PC-9 (cell line): ENCODE data around the gene GPR179. TPM values are rescaled to one million over a fixed set of nuclear protein-coding genes. Genes with fewer than 3 reads are reported as not detected.
"Not testable (repeated sequence)": the region's sequence is repeated elsewhere in the genome, so short reads cannot be mapped to it uniquely, and the experiment has no call there.

Source experiments
- BruUV-seq: library from RNA; stranded (reverse); fragments of 400-500 nt; replicated peaks from 2 replicates; lab custom pipeline; 2021; lab: Mats Ljungman, UMichigan
- CTCF ChIA-PET: fragments of 300-600 bp; sonication (Branson Sonifier 250); formaldehyde crosslinking; loops from one replicate; lab custom pipeline; 2022; ENCODE audit warnings: antibody characterized with exemption; lab: Charles Lee
- POLR2A ChIA-PET: fragments of 300-600 bp; sonication (Branson Sonifier 250); formaldehyde crosslinking; loops from one replicate; lab custom pipeline; 2022; ENCODE audit warnings: antibody characterized with exemption; ENCODE audit not compliant: unreplicated experiment; lab: Charles Lee
- DNase-seq, 2 experiments: peaks; one replicate each; pipeline versions ENCODE4 v3.0.0 to v3.0.0-alpha.2; 2015 to 2022; ENCODE audit warnings: mixed read lengths in 1 of 2
- H2AFZ ChIP-seq: fragments of 200-600 bp; sonication (generic); 2 replicates; pipeline ENCODE4 v1.8.1; 2017; ENCODE audit warnings: antibody characterized with exemption
- H3F3A ChIP-seq: fragments of 200-600 bp; sonication (generic); 2 replicates; pipeline ENCODE4 v1.8.1; 2017; ENCODE audit warnings: antibody characterized with exemption, mild to moderate bottlenecking, low read depth; ENCODE audit not compliant: insufficient read depth
- H3K27ac ChIP-seq: fragments of 200-600 bp; sonication (generic); 2 replicates; pipeline ENCODE4 v1.6.1; 2016; ENCODE audit warnings: mixed run types
- H3K27me3 ChIP-seq: fragments of 200-600 bp; sonication (generic); 2 replicates; pipeline ENCODE4 v1.6.1; 2016; ENCODE audit warnings: low read depth, mixed run types; ENCODE audit not compliant: insufficient read depth
- H3K36me3 ChIP-seq: fragments of 200-600 bp; sonication (generic); 2 replicates; pipeline ENCODE4 v1.6.1; 2016; ENCODE audit warnings: low read depth, mixed run types
- H3K4me1 ChIP-seq: fragments of 200-600 bp; sonication (generic); replicated peaks from 2 replicates; pipeline ENCODE4 v1.6.1; 2016; ENCODE audit warnings: mixed run types; ENCODE audit not compliant: insufficient read depth
- H3K4me2 ChIP-seq: fragments of 200-600 bp; sonication (generic); 2 replicates; pipeline ENCODE4 v1.6.1; 2017; ENCODE audit warnings: mixed run types
- H3K4me3 ChIP-seq: fragments of 200-600 bp; sonication (generic); 2 replicates; pipeline ENCODE4 v1.6.1; 2016; ENCODE audit warnings: mixed run types
- H3K79me2 ChIP-seq: fragments of 200-600 bp; sonication (generic); 2 replicates; pipeline ENCODE4 v1.6.1; 2017; ENCODE audit warnings: low read depth, mixed run types
- H3K9me2 ChIP-seq: fragments of 200-600 bp; sonication (generic); 2 replicates; pipeline ENCODE4 v1.8.1; 2017; ENCODE audit warnings: mild to moderate bottlenecking; ENCODE audit not compliant: insufficient read depth
- H3K9me3 ChIP-seq: fragments of 200-600 bp; sonication (generic); 2 replicates; pipeline ENCODE4 v1.8.1; 2016; ENCODE audit warnings: low read depth; ENCODE audit not compliant: insufficient read depth
- H4K20me1 ChIP-seq: fragments of 200-600 bp; sonication (generic); 2 replicates; pipeline ENCODE4 v1.8.1; 2017; ENCODE audit not compliant: insufficient read depth
- CTCF ChIP-seq: fragments of 200-600 bp; sonication (generic); conservative IDR thresholded peaks from 2 replicates; pipeline ENCODE4 v1.6.1; 2017; ENCODE audit warnings: mixed run types, antibody characterized with exemption, mild to moderate bottlenecking, moderate library complexity
- EZH2 ChIP-seq: fragments of 200-600 bp; sonication (generic); IDR thresholded peaks from 2 replicates; pipeline ENCODE4 v1.8.0; 2017; ENCODE audit warnings: antibody characterized with exemption, low read depth
- intact Hi-C: fragments of 100-400 bp; cut with micrococcal nuclease; formaldehyde crosslinking; loops from one replicate; pipeline ENCODE4 v1.10.0; 2022; ENCODE audit not compliant: unreplicated experiment
- total RNA-seq: library from RNA; stranded (reverse); gene quantifications from 2 replicates; pipeline ENCODE4 v1.2.3, GENCODE V29; 2021

GPR179 gene
- total RNA-seq, 1 experiment from 2014 or later = 0.57 TPM

DNA sequence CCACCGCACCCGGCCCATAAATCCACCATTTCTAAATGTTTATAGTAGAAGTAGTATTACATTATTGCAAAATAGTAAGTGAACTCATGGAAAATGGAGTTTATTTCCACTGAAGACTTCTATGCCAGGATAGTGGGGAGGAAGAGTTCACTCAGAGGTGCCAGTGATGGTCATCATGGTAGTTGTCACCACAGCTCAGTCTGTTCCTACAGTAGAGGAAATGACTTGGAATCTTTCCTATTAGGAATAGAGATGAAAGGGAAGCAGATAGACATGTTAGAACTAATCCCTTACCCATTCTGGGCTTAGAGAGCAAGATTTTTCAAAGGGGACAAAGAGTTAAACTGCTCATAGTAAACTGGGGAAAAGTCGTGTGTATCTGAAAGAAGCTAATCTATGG is 26.7 kb downstream of the GPR179 start:
- Histone ChIP-seq H3K4me2 (no peak overlapping the region), H3K27me3 (no peaks in the 10 kb centered on the region), H2AFZ (no peak overlapping the region), H3F3A (peaks cover 20% of the 10 kb centered on the region), H3K36me3 (peaks cover 9% of the 10 kb centered on the region), H3K9me2 (no peaks in the 10 kb centered on the region), H3K9me3 (no peaks in the 10 kb centered on the region), H3K27ac (no peak overlapping the region), H3K4me3 (no peak overlapping the region), H4K20me1 (no peaks in the 10 kb centered on the region), H3K79me2 (no peaks in the 10 kb centered on the region), H3K4me1 (peaks cover 20% of the 10 kb centered on the region)
- no TSS peak for BruUV-seq
- POLR2A ChIA-PET = no interaction called here
- intact Hi-C loops = no loop called here
- no peak for DNase-seq
- CTCF ChIA-PET = no interaction called here
- no peak for TF ChIP-seq CTCF
- no peak for TF ChIP-seq EZH2

- intact Hi-C loops = no loop called here
- no peak overlapping the region for H3K27ac ChIP-seq
- peaks cover 11% of the 10 kb centered on the region for H3K4me1 ChIP-seq
- DNase-seq = no peak
- ChIA-PET CTCF (no interaction called here), POLR2A (interaction anchor here (0.5 kb wide), 1 partner anchor 54 kb away, joined by 8 read pairs; no protein-coding TSS in a partner anchor)
- H2AFZ ChIP-seq = no peak overlapping the region
- no peak overlapping the region for H3K4me3 ChIP-seq
- TF ChIP-seq CTCF (no peak), EZH2 (no peak)
- no peak overlapping the region for H3K4me2 ChIP-seq
- peaks cover 12% of the 10 kb centered on the region for H3F3A ChIP-seq
- no peaks in the 10 kb centered on the region for H4K20me1 ChIP-seq
- 0 out of 2 replicates have a peak, but pooled peaks cover 5% of the 10 kb centered on the region for H3K36me3 ChIP-seq
- H3K9me3 ChIP-seq = no peaks in the 10 kb centered on the region
- BruUV-seq = no TSS peak
- H3K79me2 ChIP-seq = no peaks in the 10 kb centered on the region
- H3K9me2 ChIP-seq = no peaks in the 10 kb centered on the region
- H3K27me3 ChIP-seq = no peaks in the 10 kb centered on the region
Observed at GRCh38 chr17:38315497-38315896, 28.3 kb downstream of the GPR179 start.

- Histone ChIP-seq H3K27ac (peak within 1 kb of the TSS; percentile 45; the same call in 1 of the 2 replicates), H2AFZ (peak within 1 kb of the TSS; percentile 73), H3K4me3 (peak within 1 kb of the TSS; percentile 66), H3K4me2 (peak within 1 kb of the TSS; percentile 79)
- H3K9me3 ChIP-seq, intact Hi-C loops, H3F3A ChIP-seq, CTCF ChIA-PET, H3K4me1 ChIP-seq, POLR2A ChIA-PET, H3K36me3 ChIP-seq, H3K27me3 ChIP-seq, BruUV-seq, H3K79me2 ChIP-seq, H3K9me2 ChIP-seq, H4K20me1 ChIP-seq: not testable (repeated sequence)
- peak; percentile 90 to 97 for DNase-seq
Observed at GRCh38 chr17:38296834-38297517, 46.8 kb downstream of the GPR179 start, which contains the start of gene MRPL45. TSS of gene MRPL45 (plus strand) at chr17:38297168. CDS start at chr17:38297184, 16 bp downstream.

DNA sequence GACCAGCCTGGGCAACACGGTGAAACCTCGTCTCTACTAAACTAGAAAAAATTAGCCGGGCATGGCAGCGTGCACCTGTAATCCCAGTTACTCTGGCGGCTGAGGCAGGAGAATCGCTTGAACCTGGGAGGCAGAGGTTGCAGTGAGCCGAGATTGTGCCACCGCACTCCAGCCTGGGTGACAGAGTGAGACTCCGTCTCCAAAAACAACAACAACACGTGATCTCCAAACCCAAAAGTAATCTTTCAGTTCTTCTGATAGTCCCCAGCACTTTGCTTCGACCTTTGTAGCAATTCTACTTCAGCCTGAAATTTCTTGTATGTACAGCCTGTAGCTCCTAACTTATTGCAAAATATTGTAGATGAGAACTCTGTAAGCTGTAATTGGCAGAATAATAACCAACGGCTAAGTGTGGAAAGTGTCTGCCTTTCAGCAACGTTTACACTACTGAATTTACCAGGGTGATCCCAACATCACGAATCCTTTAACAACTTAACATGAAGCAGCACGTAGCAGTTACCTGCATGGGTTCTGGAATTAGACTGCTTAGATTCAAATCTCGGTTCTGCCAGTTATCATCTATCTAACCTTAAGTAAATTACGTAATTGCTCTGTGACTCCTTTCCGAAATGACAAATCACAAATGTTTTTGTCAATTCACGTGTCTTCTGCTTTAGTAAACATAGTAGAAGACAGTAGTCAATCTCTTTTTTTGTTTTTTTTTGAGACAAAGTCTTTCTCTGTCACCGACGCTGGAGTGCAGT is 48.0 kb downstream of the GPR179 start:
- intact Hi-C loops, BruUV-seq, H3F3A ChIP-seq, H3K9me3 ChIP-seq, CTCF ChIA-PET, H3K36me3 ChIP-seq, H2AFZ ChIP-seq, H3K79me2 ChIP-seq, H4K20me1 ChIP-seq, H3K4me1 ChIP-seq, H3K9me2 ChIP-seq, POLR2A ChIA-PET, H3K27me3 ChIP-seq, DNase-seq: not testable (repeated sequence)
- H3K27ac ChIP-seq = 0 out of 2 replicates have a peak overlapping the region, but pooled peaks have one; percentile 45
- H3K4me3 ChIP-seq = peak overlapping the region; percentile 66; the same call in 1 of the 2 replicates
- H3K4me2 ChIP-seq = peak overlapping the region; percentile 55; the same call in 1 of the 2 replicates

DNA sequence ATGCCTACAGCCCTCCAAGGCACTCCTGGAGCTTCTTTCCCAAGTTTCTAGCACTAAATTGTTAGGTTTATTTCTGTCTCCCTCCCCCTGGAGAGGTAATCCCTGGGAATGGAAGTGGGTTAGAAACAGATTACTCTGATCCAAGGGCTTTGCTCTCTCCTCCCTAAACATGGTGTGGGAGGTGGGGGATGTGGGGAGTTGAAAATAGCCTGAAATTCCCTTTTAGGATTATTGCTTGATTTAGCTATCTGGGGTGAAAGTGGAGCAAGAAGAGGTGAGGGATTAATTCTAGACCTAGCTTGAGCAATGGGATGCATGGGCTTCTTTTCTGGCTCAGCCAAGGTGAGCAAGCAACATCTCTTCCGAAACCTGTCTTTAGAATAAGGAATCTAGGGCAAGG is 54.0 kb downstream of the GPR179 start:
- H4K20me1 ChIP-seq, DNase-seq, H3K4me3 ChIP-seq, intact Hi-C loops, H3K79me2 ChIP-seq, H3K9me2 ChIP-seq, H3K27ac ChIP-seq, H3K27me3 ChIP-seq, POLR2A ChIA-PET, CTCF ChIA-PET, BruUV-seq, H2AFZ ChIP-seq, H3K4me2 ChIP-seq, H3K36me3 ChIP-seq, H3K9me3 ChIP-seq: not testable (repeated sequence)
- H3K4me1 ChIP-seq = peaks cover 18% of the 10 kb centered on the region
- peaks cover 15% of the 10 kb centered on the region for H3F3A ChIP-seq
